ENCODE measurements around the gene FOXB1. TPM values are rescaled to one million over a fixed set of nuclear protein-coding genes. Genes with fewer than 3 reads are reported as not detected.

Gene FOXB1
- not detected in 2 replicates for total RNA-seq

DNA sequence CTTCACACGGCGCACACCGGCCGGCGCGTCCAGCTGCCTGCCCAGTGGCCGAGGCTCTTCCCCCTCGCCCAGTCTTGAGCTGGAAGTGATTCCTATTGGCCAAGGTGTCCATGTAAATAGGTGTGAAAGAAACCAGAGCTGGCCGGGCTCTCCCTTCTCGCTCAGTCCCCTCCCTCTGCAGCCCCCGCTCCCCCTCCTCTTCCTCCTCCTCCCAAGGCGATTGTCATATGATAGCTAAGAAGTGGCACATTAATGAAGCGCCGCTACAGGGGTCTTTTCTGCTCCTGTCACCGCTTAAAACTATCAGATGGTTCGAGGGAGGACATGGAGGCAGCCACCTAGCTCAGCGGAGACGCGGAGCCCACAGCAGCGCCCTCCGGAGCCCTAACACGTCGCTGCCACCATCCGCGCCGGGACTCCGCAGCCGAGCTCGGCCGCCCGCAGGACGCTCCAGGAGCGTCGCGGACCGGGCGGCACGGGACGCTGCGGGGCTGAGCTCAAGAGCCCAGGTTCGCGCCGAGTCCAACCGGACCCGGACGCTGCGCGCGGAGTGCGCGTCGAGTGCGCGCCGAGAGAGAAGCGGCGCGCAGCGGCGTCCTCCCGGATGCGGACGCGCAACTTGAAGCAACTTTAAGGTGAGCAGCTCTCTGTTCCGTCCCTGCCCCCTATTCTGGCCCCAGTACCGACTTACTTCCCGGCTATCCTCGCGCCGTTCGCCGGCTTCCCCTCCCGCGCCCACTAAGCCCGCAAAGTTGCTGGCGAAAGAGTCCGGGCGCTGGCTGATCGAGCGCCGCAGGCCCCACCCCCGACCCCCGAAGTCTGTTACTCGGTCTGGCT lies at the start of gene FOXB1:
TSS of gene FOXB1 (plus strand) at position 303 of the 837 bp plus-strand sequence. CDS start 653 bp downstream, outside the sequence.

